Gastroesophageal sphincter (tissue), 4 donors: ENCODE data around the gene MYH7. TPM values are rescaled to one million over a fixed set of nuclear protein-coding genes. Genes with fewer than 3 reads are reported as not detected.

ENCODE experiments used
- ATAC-seq: fragments of 150-250 bp; one replicate; pipeline ENCODE4 v1.9.1; 2016; ENCODE audit warnings: mild to moderate bottlenecking, moderate library complexity
- H3K27ac ChIP-seq, 4 donors: fragments of 200-600 bp; sonication (generic) in 3 of 4; 1 replicate in 3 of 4; 2 replicates in 1 of 4; pipeline ENCODE4 v1.5.1; 2016 to 2019
- H3K27me3 ChIP-seq: fragments of 200-600 bp; sonication (generic); one replicate; pipeline ENCODE4 v1.5.1; 2019
- H3K36me3 ChIP-seq, 2 donors: fragments of 200-600 bp; sonication (generic); one replicate each; pipeline ENCODE4 v1.5.1; 2019; ENCODE audit warnings: control low read depth in 1 of 2
- H3K4me1 ChIP-seq, 3 donors: fragments of 200-600 bp; sonication (generic); 1 replicate in 2 of 3; 2 replicates in 1 of 3; pipeline ENCODE4 v1.5.1; 2016 to 2019; ENCODE audit warnings: control low read depth in 2 of 3
- H3K4me3 ChIP-seq, 2 donors: fragments of 200-600 bp; sonication (generic); one replicate each; pipeline ENCODE4 v1.5.1; 2019; ENCODE audit warnings: mild to moderate bottlenecking in 1 of 2, moderate library complexity in 1 of 2
- H3K9me3 ChIP-seq, 3 donors: fragments of 200-600 bp; sonication (generic); one replicate each; pipeline ENCODE4 v1.5.1; 2017 to 2019; ENCODE audit warnings: control low read depth in 2 of 3
- CTCF ChIP-seq, 4 experiments: fragments of 200-600 bp in 2 of 4; fragments of 450-650 bp in 2 of 4; sonication (generic) in 1 of 4; IDR thresholded peaks; one replicate each; pipeline ENCODE4 v1.5.1; 2017 to 2019; ENCODE audit warnings: antibody characterized with exemption in 4 of 4, mild to moderate bottlenecking in 2 of 4, moderate library complexity in 2 of 4
- EP300 ChIP-seq: sonication (generic); formaldehyde crosslinking; IDR thresholded peaks from one replicate; pipeline ENCODE4 v1.6.1; 2017; ENCODE audit warnings: antibody characterized with exemption, mild to moderate bottlenecking
- POLR2A ChIP-seq, 2 donors: fragments of 450-650 bp; IDR thresholded peaks; one replicate each; pipeline ENCODE4 v1.6.1; 2017; ENCODE audit warnings: antibody characterized with exemption in 2 of 2, mild to moderate bottlenecking in 2 of 2, moderate library complexity in 1 of 2
- POLR2AphosphoS5 ChIP-seq: sonication (generic); formaldehyde crosslinking; IDR thresholded peaks from one replicate; pipeline ENCODE4 v1.6.1; 2017; ENCODE audit warnings: antibody characterized with exemption
- WGBS, 2 donors: methylation state at CpG; one replicate each; pipeline ENCODE4 v1.1.5; 2018; ENCODE audit warnings: low coverage in 1 of 2; 5-methylcytosine and 5-hydroxymethylcytosine counted together
- total RNA-seq, 4 donors: library from RNA; depleted of rRNA; stranded (reverse); fragments of >200 nt; gene quantifications; one replicate each; pipeline ENCODE4 v1.1.0, GENCODE V29; 2016

Gene MYH7
- total RNA-seq, 4 donors from 2014 or later, result not detected

DNA sequence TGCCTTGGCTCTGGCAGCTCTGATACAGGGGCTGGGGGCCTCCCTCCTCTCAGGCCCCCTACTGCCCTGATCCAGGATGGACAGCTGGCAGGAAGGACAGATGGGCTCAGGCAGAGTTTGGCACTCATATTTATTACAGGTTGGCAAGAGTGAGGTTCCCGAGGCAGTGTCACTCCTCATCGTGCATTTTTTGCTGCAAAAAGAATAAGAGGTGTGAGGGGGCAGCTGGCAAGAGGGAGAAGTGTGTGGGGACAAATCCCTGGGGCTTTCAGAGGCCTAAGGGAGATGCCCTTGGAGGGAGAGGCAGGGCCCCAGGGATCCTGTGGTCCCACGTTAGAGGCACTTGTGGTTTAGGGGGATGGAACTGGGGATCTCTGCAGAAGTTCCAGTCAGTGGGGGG, 53.6 kb downstream of the MYH7 start:
- ATAC-seq, result no peak
- Histone ChIP-seq H3K9me3 (no peaks in the 10 kb centered on the region), H3K27me3 (peaks cover 21% of the 10 kb centered on the region), H3K36me3 (no peaks in the 10 kb centered on the region), H3K4me1 (peaks cover 0 to 8% (median 3%) of the 10 kb centered on the region in 3 donors), H3K4me3 (no peak overlapping the region), H3K27ac (no peak overlapping the region)
- no peak for TF ChIP-seq CTCF (IDR thresholded peaks at IDR 0.05)
- 13 to 43% methylated on average over 1 to 3 of the region's 3 CpGs for WGBS, 2 donors

DNA sequence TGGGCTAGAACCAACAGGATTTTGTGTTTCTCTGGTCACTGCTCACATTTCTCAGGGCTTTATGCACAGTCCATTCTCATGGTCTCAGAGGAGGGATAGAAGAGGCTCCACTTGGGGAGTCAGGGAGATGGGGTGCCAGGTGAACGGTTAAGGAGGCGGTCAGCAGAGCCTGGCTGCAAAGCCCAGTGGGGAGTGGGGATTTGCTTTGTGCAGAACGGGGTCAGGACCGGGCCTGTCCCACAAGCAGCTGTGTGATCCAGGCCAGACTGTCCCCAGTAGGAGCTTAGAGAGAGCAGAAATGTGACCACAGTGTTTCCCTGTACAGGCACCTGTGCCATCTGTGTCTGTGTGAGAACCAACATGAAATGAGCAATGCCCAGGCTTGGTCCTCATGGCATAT, 54.5 kb downstream of the MYH7 start:
- Histone ChIP-seq H3K36me3 (no peaks in the 10 kb centered on the region), H3K27ac (no peak overlapping the region), H3K4me1 (peaks cover 0 to 8% (median 3%) of the 10 kb centered on the region in 3 donors), H3K9me3 (no peaks in the 10 kb centered on the region), H3K27me3 (peaks cover 21% of the 10 kb centered on the region), H3K4me3 (no peak overlapping the region)
- 63% methylated on average over 3 of the region's 4 CpGs; no CpG with 5 or more reads in 1 of the 2 donors for WGBS, 2 donors
- ATAC-seq, result no peak
- TF ChIP-seq POLR2AphosphoS5 (no peak), CTCF (IDR thresholded peaks at IDR 0.05) (no peak), EP300 (no peak), POLR2A (IDR thresholded peaks at IDR 0.05) (no peak)

GRCh38 chr14:23380197-23380914, 55.1 kb downstream of the MYH7 start:
- WGBS, 2 donors, result 40 to 60% methylated on average over 1 to 5 of the region's 16 CpGs
- no peak for ATAC-seq
- H3K9me3 ChIP-seq, result no peaks in the 10 kb centered on the region
- no peak overlapping the region for H3K4me3 ChIP-seq
- TF ChIP-seq CTCF (IDR thresholded peaks at IDR 0.05), result no peak
- no peak for TF ChIP-seq POLR2AphosphoS5
- no peak for TF ChIP-seq EP300
- no peak for TF ChIP-seq POLR2A (IDR thresholded peaks at IDR 0.05)
- H3K27me3 ChIP-seq, result peaks cover 21% of the 10 kb centered on the region
- H3K36me3 ChIP-seq, result no peaks in the 10 kb centered on the region
- H3K4me1 ChIP-seq, result peaks cover 0 to 8% (median 3%) of the 10 kb centered on the region in 3 donors
- H3K27ac ChIP-seq, result no peak overlapping the region

GRCh38 chr14:23379366-23380196, 55.9 kb downstream of the MYH7 start:
- peak; percentile 58 for ATAC-seq
- peaks cover 0 to 8% (median 3%) of the 10 kb centered on the region in 3 donors for H3K4me1 ChIP-seq
- no peaks in the 10 kb centered on the region for H3K36me3 ChIP-seq
- no peak for TF ChIP-seq POLR2A (IDR thresholded peaks at IDR 0.05)
- peak in 3 of 4 experiments; percentile 89 to 98 (median 89) for TF ChIP-seq CTCF (IDR thresholded peaks at IDR 0.05)
- TF ChIP-seq POLR2AphosphoS5, result peak; percentile 32
- TF ChIP-seq EP300, result no peak
- no peak overlapping the region for H3K27ac ChIP-seq
- peaks cover 21% of the 10 kb centered on the region for H3K27me3 ChIP-seq
- H3K4me3 ChIP-seq, result no peak overlapping the region
- no peaks in the 10 kb centered on the region for H3K9me3 ChIP-seq
- 37% methylated on average over 2 of the region's 12 CpGs; no CpG with 5 or more reads in 1 of the 2 donors for WGBS, 2 donors
